DMS114 treated with DMSO at 0.1 percent for 48 hours (cell line): ENCODE data around the gene ELF4.

Experiments
- DNase-seq: peaks from one replicate; lab custom pipeline; 2025; ENCODE audit not compliant: unreplicated experiment; lab: John Stamatoyannopoulos, UW

ELF4 gene

DNA sequence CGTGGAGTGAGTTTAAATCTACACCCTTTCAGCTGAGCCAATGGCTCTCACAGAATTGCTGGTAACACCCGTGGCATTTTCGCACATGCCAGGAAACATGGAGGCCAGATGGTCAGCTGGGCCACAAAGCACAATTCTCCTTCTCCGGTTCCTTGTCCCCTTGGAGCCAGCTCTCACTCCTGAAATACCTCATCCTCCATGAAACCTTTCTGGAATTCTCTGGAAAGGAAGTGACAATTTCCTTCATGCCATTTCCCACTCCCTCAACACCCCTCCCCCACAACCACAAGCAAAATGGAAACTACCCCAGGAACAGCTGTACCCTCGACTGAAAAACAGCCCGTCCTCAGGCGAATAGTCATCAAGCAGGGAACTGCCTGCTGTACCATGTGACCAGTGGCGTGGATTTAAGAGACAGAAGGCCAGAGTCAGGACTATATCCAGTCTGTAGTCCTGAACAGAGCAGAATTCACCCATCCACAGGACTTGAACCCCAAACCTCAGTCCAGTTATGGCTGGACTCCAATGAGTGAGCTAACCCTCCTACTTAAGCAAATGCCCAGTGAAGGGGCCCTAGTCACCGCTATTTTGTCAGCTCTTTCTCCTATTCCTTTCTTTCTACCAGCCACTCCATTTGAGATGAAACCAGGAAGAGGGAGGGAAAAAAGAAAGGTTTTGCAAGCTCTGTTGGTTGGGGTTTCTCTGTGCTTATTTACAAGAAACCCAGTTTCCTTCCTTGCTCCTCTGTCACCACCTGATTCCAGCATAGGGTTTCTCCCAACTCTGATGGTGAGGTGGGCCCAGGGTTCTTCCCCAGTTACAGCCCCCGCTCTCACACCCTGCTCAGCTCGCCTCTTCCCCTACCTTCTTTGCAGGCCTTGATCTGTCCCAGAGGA lies 24.5 kb downstream of the ELF4 start:
- no peak for DNase-seq

DNA sequence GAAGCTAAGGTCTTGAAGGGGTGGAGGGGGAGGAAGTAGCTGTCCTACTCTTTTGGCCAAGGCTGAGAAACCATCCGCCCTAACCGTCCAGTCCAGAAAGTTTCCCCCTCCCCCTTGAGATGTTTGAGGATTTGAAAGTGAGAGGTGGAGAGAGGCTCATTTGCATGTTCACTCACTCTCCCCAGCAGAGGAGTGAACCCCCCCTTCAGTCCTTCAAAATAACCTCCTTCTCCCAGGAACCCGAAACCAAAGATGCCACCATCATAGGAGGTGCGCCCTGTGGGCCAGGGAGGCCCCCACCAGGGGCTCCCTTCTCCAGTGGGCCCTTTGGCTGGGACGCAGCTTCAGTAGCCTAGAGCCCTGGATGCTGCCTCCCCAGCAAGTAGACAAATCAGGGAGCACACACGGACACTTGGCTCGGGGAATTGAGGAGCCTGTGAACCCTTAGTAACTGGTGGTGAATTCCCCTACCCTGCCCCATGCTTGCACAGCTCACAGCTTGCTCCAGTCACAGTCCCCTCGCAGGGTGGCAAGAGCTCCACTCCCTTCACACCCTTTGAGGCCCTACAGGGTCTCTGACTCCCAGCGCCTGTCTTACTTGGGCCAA lies 25.6 kb downstream of the ELF4 start:
- no peak for DNase-seq

DNA sequence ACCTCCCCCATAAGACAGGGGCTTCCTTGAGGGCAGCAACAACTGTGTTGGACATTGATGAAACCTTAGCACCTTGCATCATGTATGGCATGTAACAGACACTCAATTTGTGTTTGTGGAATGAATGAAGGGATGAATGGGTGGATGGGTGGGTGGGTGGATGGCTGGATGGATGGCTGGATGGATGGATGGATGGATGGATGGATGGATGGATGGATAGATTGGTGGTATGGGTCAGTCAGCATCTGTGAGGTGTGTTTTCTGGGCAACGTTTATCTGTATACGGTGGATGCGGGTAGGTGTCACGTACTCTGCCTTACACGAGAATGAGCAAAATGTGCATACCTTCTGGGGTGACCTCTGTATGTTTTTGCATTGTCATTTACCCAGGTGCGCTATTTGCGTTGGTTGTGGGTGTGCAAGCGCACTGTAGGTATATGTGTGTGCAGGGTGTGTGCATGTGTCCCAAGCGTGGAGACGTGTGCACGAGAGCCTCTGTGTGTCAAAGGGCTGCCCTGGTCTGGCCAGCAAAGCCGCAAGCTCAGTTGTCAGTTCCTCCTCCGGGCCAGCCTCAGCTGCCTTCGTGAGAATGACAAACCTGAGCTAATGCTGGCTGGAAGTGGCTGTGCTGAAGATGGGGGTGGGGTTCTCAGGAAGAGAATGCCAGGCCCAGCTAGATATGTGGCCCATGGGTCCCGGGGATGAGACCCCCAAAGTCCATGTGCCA lies 26.5 kb downstream of the ELF4 start:
- DNase-seq = no peak

DNA sequence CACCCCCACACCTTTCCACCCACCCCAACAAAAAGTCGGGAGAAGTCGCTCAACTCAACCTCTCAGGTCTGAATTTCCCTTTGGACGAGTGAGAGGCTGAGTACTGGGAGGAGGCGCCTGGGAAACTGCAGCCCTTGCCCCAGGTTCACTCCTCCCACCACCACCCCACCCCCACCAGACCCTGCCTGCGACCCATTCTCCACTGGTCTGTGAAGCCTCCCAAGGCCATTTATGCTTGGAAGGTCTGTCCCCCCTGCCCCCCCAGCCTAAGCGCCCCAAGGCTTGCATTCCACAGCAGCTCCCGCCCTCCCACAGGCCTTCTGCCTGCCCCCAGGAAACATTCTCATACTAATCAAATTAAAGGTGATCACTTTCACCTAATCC lies 27.2 kb downstream of the ELF4 start:
- no peak for DNase-seq

DNA sequence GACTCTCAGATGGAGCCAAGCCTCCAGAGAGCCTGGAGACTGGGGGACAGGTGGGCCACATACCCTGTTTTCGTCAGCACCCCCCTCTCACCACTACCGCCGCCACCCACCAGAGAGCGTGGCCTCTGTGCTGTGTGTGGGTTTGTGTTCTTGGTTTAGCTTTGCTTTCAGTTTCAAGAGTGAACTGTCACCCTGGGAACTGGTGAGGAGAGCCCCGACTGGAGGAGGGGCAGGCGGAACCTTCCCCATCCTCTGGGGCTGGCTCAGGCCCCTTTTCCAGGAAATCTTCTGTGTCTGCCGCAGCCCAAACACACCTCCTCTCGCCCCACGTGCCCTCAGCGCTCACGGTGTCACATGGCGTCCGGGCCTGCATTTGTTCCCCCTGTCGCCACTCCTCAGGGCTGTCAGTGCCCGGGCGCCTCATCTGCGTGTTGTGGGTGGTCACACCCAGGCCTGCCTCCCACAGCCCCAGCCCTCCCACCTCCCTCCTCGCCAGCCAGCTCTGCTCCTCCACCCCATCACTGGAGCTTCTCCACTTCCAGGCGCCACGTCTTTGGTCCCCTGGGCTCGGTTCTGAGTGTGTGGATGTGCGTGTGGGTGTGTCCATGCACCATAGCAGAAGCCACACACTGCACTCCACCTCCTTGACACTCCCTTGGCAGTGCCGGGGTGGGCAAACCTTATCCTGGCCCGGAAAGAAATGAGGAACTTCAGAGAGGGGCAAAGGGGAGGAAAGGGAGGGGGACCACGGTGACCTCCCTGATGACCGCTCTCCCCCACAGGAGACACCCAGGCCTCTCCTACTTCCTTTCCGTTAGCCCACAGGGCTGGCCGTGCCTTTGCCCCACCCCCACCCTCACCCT lies 27.8 kb downstream of the ELF4 start:
- no peak for DNase-seq

GRCh38 chrX:130081421-130082045 lies 28.8 kb downstream of the ELF4 start:
- no peak for DNase-seq

- no peak for DNase-seq
Observed at GRCh38 chrX:130080791-130081367, 29.4 kb downstream of the ELF4 start.

DNA sequence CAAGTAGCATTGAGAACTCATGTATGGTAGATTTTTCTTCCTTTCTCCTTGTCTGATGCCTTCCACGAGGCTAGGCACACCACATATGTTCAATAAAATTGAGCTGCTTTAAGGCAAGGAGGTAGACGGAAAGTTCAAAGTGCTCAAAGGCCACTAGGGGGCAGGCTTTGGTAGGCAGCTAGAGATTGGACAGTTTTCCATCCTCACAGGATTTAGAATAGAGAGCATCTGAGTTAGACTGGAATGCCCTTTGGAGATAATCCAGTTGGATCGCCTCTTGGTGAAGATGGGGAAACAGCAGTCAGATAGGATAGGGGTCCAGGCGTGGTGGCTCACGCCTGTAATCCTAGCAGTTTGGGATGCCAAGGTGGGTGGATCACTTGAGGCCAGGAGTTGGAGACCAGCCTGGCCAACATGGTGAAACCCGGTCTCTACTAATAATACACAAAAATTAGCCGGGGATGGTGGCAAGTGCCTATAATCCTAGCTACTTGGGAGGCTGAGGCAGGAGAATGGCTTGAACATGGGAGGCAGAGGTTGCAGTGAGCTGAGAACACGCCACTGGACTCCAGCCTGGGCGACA lies 30.4 kb downstream of the ELF4 start:
- peak; percentile 0 for DNase-seq

- no peak for DNase-seq
Observed at GRCh38 chrX:130075777-130076176, 34.5 kb downstream of the ELF4 start.

GRCh38 chrX:130072345-130072740 lies 38.0 kb downstream of the ELF4 start:
- DNase-seq = no peak

GRCh38 chrX:130071611-130072344 lies 38.5 kb downstream of the ELF4 start:
- DNase-seq = no peak

DNA sequence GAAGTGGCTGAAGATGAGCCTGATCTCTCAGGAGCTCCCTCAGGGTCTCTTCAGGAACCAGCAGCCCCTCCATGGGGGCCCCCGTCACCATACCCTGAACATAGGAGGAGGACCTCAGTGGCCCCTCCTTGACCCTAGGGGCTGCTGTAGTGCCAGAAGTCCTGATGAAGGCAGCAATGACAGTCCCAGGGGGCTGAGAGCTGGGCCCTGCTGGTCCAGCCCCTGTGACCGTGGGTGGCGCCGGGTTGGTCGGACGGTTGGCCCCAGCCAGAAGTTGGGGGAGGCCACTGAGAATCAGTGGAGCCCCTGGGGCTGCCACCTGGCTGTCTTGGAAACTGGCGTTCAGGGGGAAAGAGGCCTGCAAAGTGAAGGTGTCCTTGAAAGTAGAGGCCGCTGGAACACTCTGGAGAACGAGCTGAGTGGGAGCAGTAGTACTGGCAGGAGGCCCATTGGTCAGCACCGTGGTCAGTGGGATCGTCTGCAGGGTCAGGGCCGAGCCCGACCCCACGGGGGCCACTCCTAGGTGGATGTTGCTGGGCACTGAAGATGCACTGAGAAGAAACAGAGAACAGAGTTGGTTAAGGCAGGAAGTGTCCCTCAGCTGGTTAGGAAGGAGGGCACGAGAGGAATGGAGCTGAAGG lies 43.2 kb downstream of the ELF4 start:
- no peak for DNase-seq

DNA sequence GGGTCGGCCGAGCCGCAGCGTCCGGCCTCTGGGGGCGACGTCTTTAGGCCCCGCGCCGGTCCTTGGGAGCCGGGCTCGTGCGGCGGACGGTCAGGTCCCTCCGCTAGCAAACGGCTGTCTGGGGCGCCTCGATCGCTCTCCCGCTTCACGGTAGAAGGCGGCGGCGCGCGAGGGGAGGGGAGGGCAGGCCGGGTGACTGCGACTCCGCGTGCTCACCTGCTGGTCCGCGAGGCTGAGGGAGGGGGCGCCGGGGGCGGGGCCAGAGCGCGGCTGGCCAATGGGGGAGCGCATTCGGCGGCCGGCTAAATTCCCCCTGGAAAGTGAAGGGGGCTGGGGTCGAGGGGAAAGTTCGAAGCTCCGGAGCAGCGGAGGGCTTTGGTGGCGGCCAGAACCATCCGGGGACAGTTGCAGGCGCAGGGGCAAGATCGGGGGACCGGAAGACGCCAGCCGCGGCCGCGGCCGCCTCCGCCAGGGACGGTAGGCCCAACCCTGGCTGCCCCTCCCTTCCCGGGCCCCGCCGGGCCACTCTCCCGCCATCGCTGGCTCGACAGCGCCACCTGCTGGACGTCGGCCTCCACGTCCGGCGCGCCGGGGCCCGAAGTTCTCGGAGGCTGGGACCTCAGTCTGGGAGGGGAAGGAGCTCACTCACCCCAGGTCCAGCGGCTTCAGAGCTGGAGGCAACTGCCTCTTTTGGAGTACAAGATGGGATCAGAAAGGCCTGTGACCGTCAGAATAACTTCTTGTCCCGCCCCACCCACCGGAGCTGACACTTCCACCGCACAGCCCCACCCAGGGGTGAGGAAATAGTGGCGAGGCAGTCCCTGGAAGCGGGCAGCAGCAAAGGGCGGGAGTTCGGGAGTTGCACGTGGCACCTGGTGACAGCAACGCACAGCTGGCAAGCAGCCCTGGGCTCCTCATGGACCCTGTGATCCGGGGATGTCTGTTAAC lies 49.9 kb downstream of the ELF4 start:
- DNase-seq = peak; percentile 11

GRCh38 chrX:130058652-130059051 lies 51.6 kb downstream of the ELF4 start:
- DNase-seq = no peak

GRCh38 chrX:130057209-130057608 lies 53.1 kb downstream of the ELF4 start:
- DNase-seq = no peak

- no peak for DNase-seq
Observed at GRCh38 chrX:130055899-130056298, 54.4 kb downstream of the ELF4 start.

DNA sequence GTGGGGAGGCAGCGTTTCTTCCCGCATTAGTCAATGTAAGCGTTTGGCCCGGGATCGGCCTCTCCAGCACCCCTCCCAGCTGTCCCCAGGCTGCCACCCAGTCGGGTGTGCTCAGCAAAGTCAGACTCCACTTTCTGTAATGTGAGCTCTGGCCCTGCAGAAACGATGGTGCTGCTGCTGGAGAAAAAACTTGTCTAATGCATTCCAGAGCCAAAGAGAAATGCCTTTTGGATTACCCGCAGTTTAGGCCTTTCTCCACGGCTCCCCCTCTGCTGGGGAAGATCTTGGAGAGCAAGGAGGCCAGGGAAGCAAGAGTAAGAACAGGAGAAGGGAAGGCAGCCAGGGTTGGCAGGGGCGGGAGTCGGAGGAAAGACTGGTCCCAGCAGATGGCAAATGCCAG lies 55.2 kb downstream of the ELF4 start:
- no peak for DNase-seq

DNA sequence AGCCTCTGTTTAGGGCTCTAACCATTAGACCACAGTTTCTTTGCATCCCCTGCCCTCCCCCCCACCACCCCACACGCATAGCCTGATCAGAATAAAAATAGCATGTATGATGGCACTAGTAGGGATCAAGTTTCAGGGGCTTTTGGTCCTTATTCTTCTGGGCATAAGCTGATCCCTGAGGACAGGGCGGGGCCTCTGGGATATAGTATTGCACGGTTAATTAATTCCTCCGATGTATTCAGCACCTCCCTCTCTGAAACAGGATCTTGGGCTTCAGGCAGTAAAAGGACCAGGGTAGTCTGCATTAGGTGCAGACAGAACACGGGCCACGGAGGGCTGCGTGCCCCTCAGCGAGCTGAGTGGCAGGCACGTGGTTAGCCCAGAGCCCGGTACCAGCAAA lies 57.1 kb downstream of the ELF4 start:
- no peak for DNase-seq
